Measurements from ENCODE around the gene MAP2K3.

DNA sequence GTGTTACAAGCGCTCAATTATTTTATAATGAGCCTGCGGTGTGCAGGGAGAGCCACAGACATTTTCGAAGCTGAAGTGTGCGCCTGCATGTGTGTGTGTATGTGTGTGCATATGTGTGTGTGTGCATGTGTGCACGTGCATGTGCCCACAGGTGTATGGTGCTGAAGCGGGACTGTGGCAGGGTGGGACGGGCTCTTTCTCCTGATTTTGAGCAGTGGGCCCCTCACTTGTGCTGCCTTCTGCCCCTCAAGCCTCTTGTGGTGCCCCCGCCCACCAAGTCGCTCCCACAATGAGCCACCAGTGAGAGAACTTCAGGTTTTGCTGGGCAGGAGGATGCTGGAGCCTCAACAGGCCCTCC lies 75.0 kb downstream of the MAP2K3 start:
- TF ChIP-seq, protein P1, sequence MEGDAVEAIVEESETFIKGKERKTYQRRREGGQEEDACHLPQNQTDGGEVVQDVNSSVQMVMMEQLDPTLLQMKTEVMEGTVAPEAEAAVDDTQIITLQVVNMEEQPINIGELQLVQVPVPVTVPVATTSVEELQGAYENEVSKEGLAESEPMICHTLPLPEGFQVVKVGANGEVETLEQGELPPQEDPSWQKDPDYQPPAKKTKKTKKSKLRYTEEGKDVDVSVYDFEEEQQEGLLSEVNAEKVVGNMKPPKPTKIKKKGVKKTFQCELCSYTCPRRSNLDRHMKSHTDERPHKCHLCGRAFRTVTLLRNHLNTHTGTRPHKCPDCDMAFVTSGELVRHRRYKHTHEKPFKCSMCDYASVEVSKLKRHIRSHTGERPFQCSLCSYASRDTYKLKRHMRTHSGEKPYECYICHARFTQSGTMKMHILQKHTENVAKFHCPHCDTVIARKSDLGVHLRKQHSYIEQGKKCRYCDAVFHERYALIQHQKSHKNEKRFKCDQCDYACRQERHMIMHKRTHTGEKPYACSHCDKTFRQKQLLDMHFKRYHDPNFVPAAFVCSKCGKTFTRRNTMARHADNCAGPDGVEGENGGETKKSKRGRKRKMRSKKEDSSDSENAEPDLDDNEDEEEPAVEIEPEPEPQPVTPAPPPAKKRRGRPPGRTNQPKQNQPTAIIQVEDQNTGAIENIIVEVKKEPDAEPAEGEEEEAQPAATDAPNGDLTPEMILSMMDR (IDR thresholded peaks at IDR 0.05; ENCODE audit: extremely low read depth in 1 of 2, insufficient read depth in 1 of 2, low read depth in 1 of 2, low read length in 2 of 2) = no peak
- TF ChIP-seq EZH2 (IDR thresholded peaks at IDR 0.05; ENCODE audit: borderline replicate concordance, low read depth, low read length, severe bottlenecking) = no peak
- no peak for TF ChIP-seq POLR2A (IDR thresholded peaks at IDR 0.05; ENCODE audit: low read depth, low read length)
- no peak for TF ChIP-seq JUN (IDR thresholded peaks at IDR 0.05; ENCODE audit: borderline replicate concordance, insufficient read depth, insufficient read length, low read depth)

Measured in endothelial cell of umbilical vein (primary cell).